ENCODE measurements around the gene CCDC30.
A peak's percentile ranks its signal among the peaks of the same experiment; 100 is the strongest.

CCDC30 gene

DNA sequence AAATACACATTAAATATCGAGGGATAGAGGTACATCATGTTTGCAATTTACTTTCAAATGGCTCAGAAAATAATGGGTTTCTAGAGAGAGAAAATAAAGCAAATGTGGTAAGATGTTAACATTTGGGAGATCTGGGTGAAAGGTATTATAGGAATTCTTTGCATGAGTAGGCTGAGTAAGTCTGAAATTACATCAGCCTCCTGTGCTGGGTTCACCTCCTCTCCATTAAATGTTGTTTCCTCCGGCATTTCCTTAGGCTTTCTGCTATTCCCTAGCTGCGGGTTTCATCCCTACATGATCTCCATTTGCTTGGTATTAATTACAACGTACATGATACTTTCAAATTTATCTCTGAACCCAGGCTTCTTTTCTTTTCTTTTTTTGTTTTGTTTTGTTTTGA, 38.9 kb upstream of the CCDC30 start:
- Histone ChIP-seq H3K27ac (ENCODE audit: low read depth in 2 of 2, low read length in 2 of 2) (no peak overlapping the region), H3K9ac (ENCODE audit: low read depth in 1 of 2, low read length in 2 of 2) (no peak overlapping the region), H3K36me3 (ENCODE audit: control insufficient read depth in 2 of 2, insufficient read depth in 2 of 2, low read length in 2 of 2) (no peaks in the 10 kb centered on the region), H3K4me1 (ENCODE audit: control insufficient read depth in 2 of 2, insufficient read depth in 2 of 2, low read length in 2 of 2) (no peaks in the 10 kb centered on the region), H3K27me3 (ENCODE audit: control insufficient read depth in 2 of 2, insufficient read depth in 2 of 2, low read length in 2 of 2) (no peaks in the 10 kb centered on the region), H3K9me3 (ENCODE audit: control insufficient read depth in 2 of 2, low read length in 2 of 2) (no peaks in the 10 kb centered on the region), H3K4me3 (ENCODE audit: low read length in 2 of 2) (no peak overlapping the region)

- Histone ChIP-seq H3K4me1 (ENCODE audit: control insufficient read depth in 2 of 2, insufficient read depth in 2 of 2, low read length in 2 of 2) (peaks cover 8 to 21% of the 10 kb centered on the region in 2 donors), H3K36me3 (ENCODE audit: control insufficient read depth in 2 of 2, insufficient read depth in 2 of 2, low read length in 2 of 2) (no peaks in the 10 kb centered on the region), H3K4me3 (ENCODE audit: low read length in 2 of 2) (no peak overlapping the region), H3K27ac (ENCODE audit: low read depth in 2 of 2, low read length in 2 of 2) (no peak overlapping the region), H3K27me3 (ENCODE audit: control insufficient read depth in 2 of 2, insufficient read depth in 2 of 2, low read length in 2 of 2) (no peaks in the 10 kb centered on the region), H3K9me3 (ENCODE audit: control insufficient read depth in 2 of 2, low read length in 2 of 2) (no peaks in the 10 kb centered on the region), H3K9ac (ENCODE audit: low read depth in 1 of 2, low read length in 2 of 2) (no peak overlapping the region)
These were observed 35.8 kb upstream of the CCDC30 start for GRCh38 chr1:42427240-42427639.

DNA sequence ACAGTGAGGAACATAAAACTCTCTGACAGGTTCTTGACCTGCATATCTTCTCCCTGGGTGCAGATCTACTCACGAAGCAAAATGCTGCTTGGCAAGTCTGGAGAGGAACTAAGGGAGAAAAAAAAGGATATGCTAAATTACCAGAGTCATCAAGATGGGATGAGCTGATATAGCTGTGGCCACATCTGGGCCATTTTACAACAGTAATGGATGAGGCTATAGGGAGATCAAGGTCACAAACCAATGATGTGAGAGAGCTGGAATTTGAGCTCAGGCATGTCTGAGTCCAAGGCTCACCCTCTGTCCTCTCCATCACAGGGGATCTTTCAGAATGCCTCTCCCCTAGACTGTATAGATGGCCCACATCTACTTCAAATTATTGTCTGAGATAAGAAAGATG, 33.5 kb upstream of the CCDC30 start:
- H3K9ac ChIP-seq (ENCODE audit: low read depth in 1 of 2, low read length in 2 of 2) = no peak overlapping the region
- H3K9me3 ChIP-seq (ENCODE audit: control insufficient read depth in 2 of 2, low read length in 2 of 2) = no peaks in the 10 kb centered on the region
- H3K36me3 ChIP-seq (ENCODE audit: control insufficient read depth in 2 of 2, insufficient read depth in 2 of 2, low read length in 2 of 2) = no peaks in the 10 kb centered on the region
- H3K4me3 ChIP-seq (ENCODE audit: low read length in 2 of 2) = no peak overlapping the region
- no peaks in the 10 kb centered on the region for H3K27me3 ChIP-seq (ENCODE audit: control insufficient read depth in 2 of 2, insufficient read depth in 2 of 2, low read length in 2 of 2)
- H3K27ac ChIP-seq (ENCODE audit: low read depth in 2 of 2, low read length in 2 of 2) = no peak overlapping the region
- H3K4me1 ChIP-seq (ENCODE audit: control insufficient read depth in 2 of 2, insufficient read depth in 2 of 2, low read length in 2 of 2) = peaks cover 9 to 21% of the 10 kb centered on the region in 2 donors

- Histone ChIP-seq H3K4me1 (ENCODE audit: control insufficient read depth in 2 of 2, insufficient read depth in 2 of 2, low read length in 2 of 2) (peaks cover 9 to 21% of the 10 kb centered on the region in 2 donors), H3K36me3 (ENCODE audit: control insufficient read depth in 2 of 2, insufficient read depth in 2 of 2, low read length in 2 of 2) (no peaks in the 10 kb centered on the region), H3K27ac (ENCODE audit: low read depth in 2 of 2, low read length in 2 of 2) (peak overlapping the region; percentile 78 to 83), H3K27me3 (ENCODE audit: control insufficient read depth in 2 of 2, insufficient read depth in 2 of 2, low read length in 2 of 2) (no peaks in the 10 kb centered on the region), H3K4me3 (ENCODE audit: low read length in 2 of 2) (no peak overlapping the region), H3K9ac (ENCODE audit: low read depth in 1 of 2, low read length in 2 of 2) (peak overlapping the region in 1 of 2 donors; percentile 7), H3K9me3 (ENCODE audit: control insufficient read depth in 2 of 2, low read length in 2 of 2) (no peaks in the 10 kb centered on the region)
These were observed 32.6 kb upstream of the CCDC30 start for GRCh38 chr1:42430286-42431135.

GRCh38 chr1:42431514-42431913, 31.6 kb upstream of the CCDC30 start:
- peak overlapping the region; percentile 78 to 83 for H3K27ac ChIP-seq (ENCODE audit: low read depth in 2 of 2, low read length in 2 of 2)
- H3K9ac ChIP-seq (ENCODE audit: low read depth in 1 of 2, low read length in 2 of 2) = no peak overlapping the region
- H3K9me3 ChIP-seq (ENCODE audit: control insufficient read depth in 2 of 2, low read length in 2 of 2) = no peaks in the 10 kb centered on the region
- H3K4me3 ChIP-seq (ENCODE audit: low read length in 2 of 2) = no peak overlapping the region
- H3K4me1 ChIP-seq (ENCODE audit: control insufficient read depth in 2 of 2, insufficient read depth in 2 of 2, low read length in 2 of 2) = peaks cover 9 to 21% of the 10 kb centered on the region in 2 donors
- no peaks in the 10 kb centered on the region for H3K36me3 ChIP-seq (ENCODE audit: control insufficient read depth in 2 of 2, insufficient read depth in 2 of 2, low read length in 2 of 2)
- no peaks in the 10 kb centered on the region for H3K27me3 ChIP-seq (ENCODE audit: control insufficient read depth in 2 of 2, insufficient read depth in 2 of 2, low read length in 2 of 2)

GRCh38 chr1:42432714-42433113, 30.4 kb upstream of the CCDC30 start:
- no peaks in the 10 kb centered on the region for H3K27me3 ChIP-seq (ENCODE audit: control insufficient read depth in 2 of 2, insufficient read depth in 2 of 2, low read length in 2 of 2)
- no peak overlapping the region for H3K27ac ChIP-seq (ENCODE audit: low read depth in 2 of 2, low read length in 2 of 2)
- H3K9ac ChIP-seq (ENCODE audit: low read depth in 1 of 2, low read length in 2 of 2) = no peak overlapping the region
- H3K4me3 ChIP-seq (ENCODE audit: low read length in 2 of 2) = no peak overlapping the region
- peaks cover 9 to 21% of the 10 kb centered on the region in 2 donors for H3K4me1 ChIP-seq (ENCODE audit: control insufficient read depth in 2 of 2, insufficient read depth in 2 of 2, low read length in 2 of 2)
- no peaks in the 10 kb centered on the region for H3K9me3 ChIP-seq (ENCODE audit: control insufficient read depth in 2 of 2, low read length in 2 of 2)
- no peaks in the 10 kb centered on the region for H3K36me3 ChIP-seq (ENCODE audit: control insufficient read depth in 2 of 2, insufficient read depth in 2 of 2, low read length in 2 of 2)

GRCh38 chr1:42433369-42433768, 29.7 kb upstream of the CCDC30 start:
- H3K9ac ChIP-seq (ENCODE audit: low read depth in 1 of 2, low read length in 2 of 2) = no peak overlapping the region
- H3K4me3 ChIP-seq (ENCODE audit: low read length in 2 of 2) = no peak overlapping the region
- peaks cover 9 to 21% of the 10 kb centered on the region in 2 donors for H3K4me1 ChIP-seq (ENCODE audit: control insufficient read depth in 2 of 2, insufficient read depth in 2 of 2, low read length in 2 of 2)
- H3K27ac ChIP-seq (ENCODE audit: low read depth in 2 of 2, low read length in 2 of 2) = no peak overlapping the region
- H3K9me3 ChIP-seq (ENCODE audit: control insufficient read depth in 2 of 2, low read length in 2 of 2) = no peaks in the 10 kb centered on the region
- no peaks in the 10 kb centered on the region for H3K27me3 ChIP-seq (ENCODE audit: control insufficient read depth in 2 of 2, insufficient read depth in 2 of 2, low read length in 2 of 2)
- H3K36me3 ChIP-seq (ENCODE audit: control insufficient read depth in 2 of 2, insufficient read depth in 2 of 2, low read length in 2 of 2) = no peaks in the 10 kb centered on the region

DNA sequence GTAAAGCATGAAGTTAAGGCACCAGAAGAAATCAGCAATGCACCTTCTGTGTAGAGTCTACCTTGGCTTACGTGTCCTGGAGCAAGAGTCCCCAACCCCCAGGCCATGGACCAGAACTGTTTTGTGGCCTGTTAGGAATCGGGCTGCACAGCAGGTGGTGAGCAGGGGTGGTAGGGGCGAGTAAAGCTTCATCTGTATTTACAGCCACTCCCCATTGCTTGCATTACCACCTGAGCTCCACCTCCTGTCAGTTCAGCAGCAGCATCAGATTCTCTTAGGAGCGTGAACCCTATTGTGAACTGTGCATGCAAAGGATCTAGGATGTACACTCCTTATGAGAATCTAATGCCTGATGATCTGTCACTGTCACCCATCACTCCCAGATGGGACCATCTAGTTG, 28.7 kb upstream of the CCDC30 start:
- H3K36me3 ChIP-seq (ENCODE audit: control insufficient read depth in 2 of 2, insufficient read depth in 2 of 2, low read length in 2 of 2) = no peaks in the 10 kb centered on the region
- H3K27ac ChIP-seq (ENCODE audit: low read depth in 2 of 2, low read length in 2 of 2) = no peak overlapping the region
- peaks cover 9 to 21% of the 10 kb centered on the region in 2 donors for H3K4me1 ChIP-seq (ENCODE audit: control insufficient read depth in 2 of 2, insufficient read depth in 2 of 2, low read length in 2 of 2)
- no peak overlapping the region for H3K4me3 ChIP-seq (ENCODE audit: low read length in 2 of 2)
- H3K9ac ChIP-seq (ENCODE audit: low read depth in 1 of 2, low read length in 2 of 2) = no peak overlapping the region
- no peaks in the 10 kb centered on the region for H3K9me3 ChIP-seq (ENCODE audit: control insufficient read depth in 2 of 2, low read length in 2 of 2)
- no peaks in the 10 kb centered on the region for H3K27me3 ChIP-seq (ENCODE audit: control insufficient read depth in 2 of 2, insufficient read depth in 2 of 2, low read length in 2 of 2)

- H3K4me3 ChIP-seq (ENCODE audit: low read length in 2 of 2) = no peak overlapping the region
- no peaks in the 10 kb centered on the region for H3K9me3 ChIP-seq (ENCODE audit: control insufficient read depth in 2 of 2, low read length in 2 of 2)
- no peak overlapping the region for H3K9ac ChIP-seq (ENCODE audit: low read depth in 1 of 2, low read length in 2 of 2)
- no peaks in the 10 kb centered on the region for H3K27me3 ChIP-seq (ENCODE audit: control insufficient read depth in 2 of 2, insufficient read depth in 2 of 2, low read length in 2 of 2)
- H3K27ac ChIP-seq (ENCODE audit: low read depth in 2 of 2, low read length in 2 of 2) = peak overlapping the region in 1 of 2 donors; percentile 4
- H3K4me1 ChIP-seq (ENCODE audit: control insufficient read depth in 2 of 2, insufficient read depth in 2 of 2, low read length in 2 of 2) = peaks cover 4 to 9% of the 10 kb centered on the region in 2 donors
- H3K36me3 ChIP-seq (ENCODE audit: control insufficient read depth in 2 of 2, insufficient read depth in 2 of 2, low read length in 2 of 2) = no peaks in the 10 kb centered on the region
These were observed 23.1 kb upstream of the CCDC30 start for GRCh38 chr1:42439940-42440339.

GRCh38 chr1:42442662-42443061, 20.4 kb upstream of the CCDC30 start:
- H3K9me3 ChIP-seq (ENCODE audit: control insufficient read depth in 2 of 2, low read length in 2 of 2) = no peaks in the 10 kb centered on the region
- no peaks in the 10 kb centered on the region for H3K27me3 ChIP-seq (ENCODE audit: control insufficient read depth in 2 of 2, insufficient read depth in 2 of 2, low read length in 2 of 2)
- no peak overlapping the region for H3K4me3 ChIP-seq (ENCODE audit: low read length in 2 of 2)

More at GRCh38 chr1:42442662-42443061, 20.4 kb upstream of the CCDC30 start:
- Histone ChIP-seq H3K9ac (ENCODE audit: low read depth in 1 of 2, low read length in 2 of 2) (no peak overlapping the region), H3K36me3 (ENCODE audit: control insufficient read depth in 2 of 2, insufficient read depth in 2 of 2, low read length in 2 of 2) (no peaks in the 10 kb centered on the region), H3K4me1 (ENCODE audit: control insufficient read depth in 2 of 2, insufficient read depth in 2 of 2, low read length in 2 of 2) (peaks cover 4 to 9% of the 10 kb centered on the region in 2 donors), H3K27ac (ENCODE audit: low read depth in 2 of 2, low read length in 2 of 2) (no peak overlapping the region)

Measured in mucosa of rectum (tissue), 2 donors.